ENCODE results near the gene CATSPER1. TPM values are rescaled to one million over a fixed set of nuclear protein-coding genes. Genes with fewer than 3 reads are reported as not detected.

The CATSPER1 gene
- total and polyA plus RNA-seq, 2 donors, result 0.35 TPM; not detected in 1

DNA sequence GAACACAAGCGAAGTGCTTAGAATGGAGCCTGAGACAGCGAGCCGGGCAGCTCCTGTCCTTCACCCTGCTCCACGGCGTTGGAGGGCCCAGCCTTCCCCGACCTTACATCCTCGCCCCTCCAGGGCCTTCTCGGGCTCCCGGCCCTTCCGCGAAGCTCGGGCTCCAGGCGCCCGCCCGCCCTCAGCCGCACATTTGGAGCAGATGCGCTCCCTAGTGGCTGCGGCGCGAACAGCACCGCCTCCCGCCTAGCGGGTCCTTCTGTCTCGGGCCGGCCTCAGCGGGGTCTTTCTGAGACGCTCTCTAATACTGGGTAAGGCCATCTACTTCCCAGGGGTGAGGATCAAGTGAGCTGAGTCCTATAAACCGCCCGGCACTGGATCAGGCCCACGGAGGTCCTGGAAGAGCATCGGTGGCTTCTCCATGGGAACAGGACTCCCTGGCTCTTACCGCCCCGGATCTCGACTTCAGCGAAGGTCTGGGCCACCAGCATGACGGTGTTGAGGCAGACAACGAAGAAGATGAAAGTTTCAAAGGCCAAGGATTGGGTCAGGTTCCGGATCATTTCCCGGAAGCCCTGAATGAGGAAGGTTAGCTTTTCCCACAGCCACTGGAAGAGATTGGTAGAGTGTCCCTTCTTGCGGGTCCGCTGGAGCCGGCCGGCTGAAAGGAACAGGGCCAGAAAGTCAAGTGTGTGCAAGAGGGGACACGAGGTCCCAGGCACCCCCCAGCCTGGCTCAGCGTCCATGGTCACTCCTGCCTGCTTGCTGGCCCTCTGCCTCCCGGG lies 3.7 kb downstream of the CATSPER1 start:
- Histone ChIP-seq H3K27ac (ENCODE audit: low read depth) (no peak overlapping the region), H3K4me3 (ENCODE audit: low read depth, low read length) (no peak overlapping the region), H3K36me3 (ENCODE audit: insufficient read depth) (no peaks in the 10 kb centered on the region), H3K4me1 (ENCODE audit: insufficient read depth) (no peaks in the 10 kb centered on the region)
- no peak for DNase-seq (ENCODE audit: extremely low spot score)
- WGBS, result 22% methylated on average over 46 of the region's 46 CpGs

GRCh38 chr11:66020618-66021357 lies 5.5 kb downstream of the CATSPER1 start:
- Histone ChIP-seq H3K36me3 (ENCODE audit: insufficient read depth) (no peaks in the 10 kb centered on the region), H3K27ac (ENCODE audit: low read depth) (no peak overlapping the region), H3K4me3 (ENCODE audit: low read depth, low read length) (no peak overlapping the region), H3K4me1 (ENCODE audit: insufficient read depth) (no peaks in the 10 kb centered on the region)
- no peak for DNase-seq (ENCODE audit: extremely low spot score)
- WGBS, result 81% methylated on average over 25 of the region's 25 CpGs

- DNase-seq (ENCODE audit: extremely low spot score), result no peak
- 69% methylated on average over 8 of the region's 8 CpGs for WGBS
- H3K27ac ChIP-seq (ENCODE audit: low read depth), result no peak overlapping the region
- H3K36me3 ChIP-seq (ENCODE audit: insufficient read depth), result no peaks in the 10 kb centered on the region
- no peak overlapping the region for H3K4me3 ChIP-seq (ENCODE audit: low read depth, low read length)
- no peaks in the 10 kb centered on the region for H3K4me1 ChIP-seq (ENCODE audit: insufficient read depth)
Observed at GRCh38 chr11:66020212-66020611, 6.1 kb downstream of the CATSPER1 start.

GRCh38 chr11:66017321-66017720 lies 9.0 kb downstream of the CATSPER1 start:
- Histone ChIP-seq H3K4me3 (ENCODE audit: low read depth, low read length) (no peak overlapping the region), H3K27ac (ENCODE audit: low read depth) (no peak overlapping the region), H3K36me3 (ENCODE audit: insufficient read depth) (no peaks in the 10 kb centered on the region), H3K4me1 (ENCODE audit: insufficient read depth) (no peaks in the 10 kb centered on the region)
- DNase-seq (ENCODE audit: extremely low spot score), result no peak
- 70% methylated on average over 4 of the region's 4 CpGs for WGBS

DNA sequence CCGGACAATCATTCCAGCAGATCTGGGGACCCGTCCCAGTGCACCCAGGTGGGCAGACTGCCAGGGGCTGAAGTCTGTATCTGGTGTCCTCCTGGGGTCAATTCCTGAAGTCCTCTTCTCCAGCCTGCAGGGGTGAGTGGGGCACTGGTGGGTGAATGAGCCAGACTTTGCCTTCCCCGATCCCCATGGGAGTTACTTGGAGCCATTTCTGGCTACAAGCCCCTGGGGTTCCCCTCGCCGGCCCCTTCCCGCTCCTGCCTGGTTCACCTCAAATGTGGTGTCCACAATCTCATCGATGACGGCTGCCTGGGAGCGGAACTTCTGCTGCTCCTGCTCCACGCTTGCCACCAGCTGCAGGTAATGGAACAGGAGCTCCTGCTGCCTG lies 9.5 kb downstream of the CATSPER1 start:
- H3K36me3 ChIP-seq (ENCODE audit: insufficient read depth), result no peaks in the 10 kb centered on the region
- 84% methylated on average over 10 of the region's 10 CpGs for WGBS
- DNase-seq (ENCODE audit: extremely low spot score), result no peak
- H3K4me3 ChIP-seq (ENCODE audit: low read depth, low read length), result no peak overlapping the region
- H3K4me1 ChIP-seq (ENCODE audit: insufficient read depth), result no peaks in the 10 kb centered on the region
- H3K27ac ChIP-seq (ENCODE audit: low read depth), result no peak overlapping the region

DNA sequence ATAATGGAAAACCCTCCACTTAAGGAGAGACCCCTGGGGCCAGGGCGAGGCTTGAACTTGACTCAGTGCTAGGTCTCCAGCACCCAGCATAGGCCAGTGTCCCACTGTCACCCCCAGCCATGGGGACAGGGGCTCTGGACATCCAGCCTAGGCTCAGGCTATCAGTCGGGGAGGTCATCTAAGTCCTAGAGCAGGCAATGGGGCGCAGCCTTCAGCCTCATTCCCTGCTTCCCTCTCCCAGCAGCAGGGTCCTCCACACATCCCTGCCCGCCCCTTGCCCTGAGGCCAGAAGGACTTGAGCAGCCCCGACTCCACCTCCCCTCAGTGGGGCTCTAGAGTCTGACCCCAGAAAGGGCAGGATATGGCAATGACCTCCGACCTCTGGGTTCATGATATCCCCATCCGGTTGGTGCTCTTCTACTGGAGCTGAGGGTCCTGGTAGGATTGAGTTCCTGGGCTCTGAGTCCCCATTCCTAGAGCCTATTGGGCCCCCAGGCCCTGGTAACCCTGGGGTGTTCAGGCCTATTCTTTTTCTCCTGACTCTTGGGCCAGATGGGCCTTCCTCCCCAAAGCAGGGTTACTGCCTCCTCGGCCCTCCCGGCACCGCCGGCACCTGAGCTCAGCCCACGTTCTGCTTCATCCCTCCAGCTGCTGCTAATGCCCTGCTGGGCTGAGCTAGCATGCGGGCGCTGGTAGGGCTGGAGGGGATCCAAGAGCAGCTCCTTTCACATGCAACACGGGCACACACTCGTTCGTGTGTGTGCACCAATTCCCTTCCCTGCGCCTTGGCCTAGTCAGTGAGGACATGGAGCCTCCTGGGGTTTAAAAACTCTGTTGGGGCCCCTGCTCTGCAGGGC lies 10.1 kb downstream of the CATSPER1 start:
- Histone ChIP-seq H3K4me1 (ENCODE audit: insufficient read depth) (no peaks in the 10 kb centered on the region), H3K27ac (ENCODE audit: low read depth) (no peak overlapping the region), H3K4me3 (ENCODE audit: low read depth, low read length) (no peak overlapping the region), H3K36me3 (ENCODE audit: insufficient read depth) (no peaks in the 10 kb centered on the region)
- DNase-seq (ENCODE audit: extremely low spot score), result no peak
- 84% methylated on average over 18 of the region's 18 CpGs for WGBS

- Histone ChIP-seq H3K4me1 (ENCODE audit: insufficient read depth) (no peaks in the 10 kb centered on the region), H3K4me3 (ENCODE audit: low read depth, low read length) (no peak overlapping the region), H3K27ac (ENCODE audit: low read depth) (no peak overlapping the region), H3K36me3 (ENCODE audit: insufficient read depth) (no peaks in the 10 kb centered on the region)
- DNase-seq (ENCODE audit: extremely low spot score), result no peak
- WGBS, result 74% methylated on average over 7 of the region's 7 CpGs
Observed at GRCh38 chr11:66015454-66015881, 10.8 kb downstream of the CATSPER1 start.

- Histone ChIP-seq H3K4me1 (ENCODE audit: insufficient read depth) (no peaks in the 10 kb centered on the region), H3K36me3 (ENCODE audit: insufficient read depth) (no peaks in the 10 kb centered on the region), H3K27ac (ENCODE audit: low read depth) (no peak overlapping the region), H3K4me3 (ENCODE audit: low read depth, low read length) (no peak overlapping the region)
- 88% methylated on average over 6 of the region's 6 CpGs for WGBS
- DNase-seq (ENCODE audit: extremely low spot score), result no peak
Observed at GRCh38 chr11:66014804-66015453, 11.3 kb downstream of the CATSPER1 start.

DNA sequence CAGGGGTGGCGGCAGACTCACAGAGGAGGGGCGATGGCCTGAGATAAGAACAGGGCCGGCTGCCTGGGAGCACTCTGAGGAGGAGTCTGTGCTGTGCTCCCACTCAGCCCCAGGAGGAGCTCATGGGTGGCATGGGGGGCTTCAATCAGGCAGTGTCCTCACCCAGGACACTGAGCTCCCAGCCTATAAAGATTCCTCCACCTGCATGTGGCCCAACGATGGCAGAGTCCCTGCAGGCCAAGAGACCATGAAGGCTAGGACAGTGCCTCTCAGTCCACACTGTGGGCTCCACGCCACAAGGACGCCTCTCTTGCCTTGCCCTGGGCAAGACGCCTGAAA lies 12.5 kb downstream of the CATSPER1 start:
- no peaks in the 10 kb centered on the region for H3K4me1 ChIP-seq (ENCODE audit: insufficient read depth)
- H3K36me3 ChIP-seq (ENCODE audit: insufficient read depth), result no peaks in the 10 kb centered on the region
- H3K27ac ChIP-seq (ENCODE audit: low read depth), result no peak overlapping the region
- WGBS, result 63% methylated on average over 7 of the region's 7 CpGs
- H3K4me3 ChIP-seq (ENCODE audit: low read depth, low read length), result no peak overlapping the region
- no peak for DNase-seq (ENCODE audit: extremely low spot score)

DNA sequence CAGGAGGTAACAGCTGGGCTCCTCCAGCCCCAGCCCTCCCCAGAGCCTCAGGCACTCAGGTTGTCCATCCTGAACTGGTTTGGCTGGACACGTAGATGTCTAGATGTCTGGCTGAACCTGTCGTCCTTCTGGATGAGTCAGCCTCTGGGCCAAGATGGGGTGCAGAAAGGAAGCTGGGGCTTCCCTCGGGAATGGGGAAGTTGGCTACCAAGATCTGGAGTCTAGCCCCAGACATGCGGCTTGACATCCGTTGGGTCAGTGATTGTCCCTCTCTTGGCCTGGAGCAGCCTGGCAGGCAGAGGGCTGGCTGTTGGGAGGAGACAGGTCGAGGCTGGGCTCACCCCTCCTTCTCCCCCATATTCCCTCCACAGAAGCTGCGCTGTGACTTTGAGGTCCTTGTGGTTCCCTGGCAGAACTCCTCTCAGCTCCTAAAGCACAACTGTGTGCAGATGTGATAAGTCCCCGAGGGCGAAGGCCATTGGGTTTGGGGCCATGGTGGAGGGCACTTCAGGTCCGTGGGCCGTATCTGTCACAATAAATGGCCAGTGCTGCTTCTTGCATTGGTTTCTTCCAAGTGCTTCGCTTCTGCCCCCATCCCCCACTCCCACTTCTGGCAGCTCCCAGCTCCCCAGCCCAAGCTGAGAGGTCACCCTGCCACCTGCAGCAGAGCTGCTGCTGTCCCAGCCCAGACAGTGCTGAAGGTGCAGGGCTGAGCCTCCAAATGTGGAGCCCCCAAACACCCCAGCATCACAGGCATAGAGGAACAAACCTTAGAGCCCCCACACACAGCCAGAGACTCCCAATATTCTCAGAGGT lies 13.1 kb downstream of the CATSPER1 start:
- Histone ChIP-seq H3K27ac (ENCODE audit: low read depth) (no peak overlapping the region), H3K4me3 (ENCODE audit: low read depth, low read length) (no peak overlapping the region), H3K36me3 (ENCODE audit: insufficient read depth) (no peaks in the 10 kb centered on the region), H3K4me1 (ENCODE audit: insufficient read depth) (no peaks in the 10 kb centered on the region)
- WGBS, result 57% methylated on average over 12 of the region's 12 CpGs
- DNase-seq (ENCODE audit: extremely low spot score), result no peak

GRCh38 chr11:66012371-66012945 lies 13.8 kb downstream of the CATSPER1 start:
- no peak for DNase-seq (ENCODE audit: extremely low spot score)
- 59% methylated on average over 12 of the region's 12 CpGs for WGBS
- Histone ChIP-seq H3K4me3 (ENCODE audit: low read depth, low read length) (no peak overlapping the region), H3K36me3 (ENCODE audit: insufficient read depth) (no peaks in the 10 kb centered on the region), H3K27ac (ENCODE audit: low read depth) (no peak overlapping the region), H3K4me1 (ENCODE audit: insufficient read depth) (no peaks in the 10 kb centered on the region)

DNA sequence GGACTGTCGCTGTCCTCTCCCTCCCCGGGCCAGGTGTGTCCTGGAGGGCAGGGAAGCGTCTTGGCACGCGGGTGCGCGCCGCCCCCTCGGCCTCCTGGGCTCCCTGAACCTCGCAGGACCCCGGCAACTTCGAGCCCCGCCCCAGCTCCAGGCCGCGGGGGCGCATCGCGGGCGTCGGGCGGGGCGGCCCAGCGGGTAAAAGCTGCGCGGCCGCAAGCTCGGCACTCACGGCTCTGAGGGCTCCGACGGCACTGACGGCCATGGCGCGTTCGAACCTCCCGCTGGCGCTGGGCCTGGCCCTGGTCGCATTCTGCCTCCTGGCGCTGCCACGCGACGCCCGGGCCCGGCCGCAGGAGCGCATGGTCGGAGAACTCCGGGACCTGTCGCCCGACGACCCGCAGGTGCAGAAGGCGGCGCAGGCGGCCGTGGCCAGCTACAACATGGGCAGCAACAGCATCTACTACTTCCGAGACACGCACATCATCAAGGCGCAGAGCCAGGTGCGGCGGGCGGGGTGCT lies 14.4 kb downstream of the CATSPER1 start, which contains the start of gene CST6:
TSS of gene CST6 (plus strand) at position 224 of the 519 bp plus-strand sequence. CDS start at position 261, 37 bp downstream.
- 7% methylated on average over 61 of the region's 61 CpGs for WGBS

More for the DNA sequence above, 14.4 kb downstream of the CATSPER1 start, which contains the start of gene CST6:
- H3K27ac ChIP-seq (ENCODE audit: low read depth), result no peak within 1 kb of the TSS
- no peaks in the 10 kb centered on the region for H3K36me3 ChIP-seq (ENCODE audit: insufficient read depth)
- no peak for DNase-seq (ENCODE audit: extremely low spot score)
- no peak within 1 kb of the TSS for H3K4me3 ChIP-seq (ENCODE audit: low read depth, low read length)
- H3K4me1 ChIP-seq (ENCODE audit: insufficient read depth), result no peaks in the 10 kb centered on the region
